Prostate gland (tissue), 2 donors: ENCODE results near the gene UPP1.

Experiments used
- CTCF ChIP-seq, 4 experiments: fragments of 200-600 bp in 2 of 4; fragments of 450-650 bp in 2 of 4; sonication (generic) in 2 of 4; IDR thresholded peaks; 1 replicate in 3 of 4; 2 replicates in 1 of 4; pipeline ENCODE4 v1.5.1; 2016 to 2019; ENCODE audit warnings: antibody characterized with exemption in 4 of 4, mild to moderate bottlenecking in 2 of 4, moderate library complexity in 2 of 4
- POLR2A ChIP-seq: fragments of 450-650 bp; IDR thresholded peaks from one replicate; pipeline ENCODE4 v1.6.1; 2016; ENCODE audit warnings: antibody characterized with exemption, mild to moderate bottlenecking
- POLR2AphosphoS5 ChIP-seq: sonication (generic); formaldehyde crosslinking; IDR thresholded peaks from one replicate; pipeline ENCODE4 v1.6.1; 2017; ENCODE audit warnings: antibody characterized with exemption

GRCh38 chr7:48148311-48148710 lies 59.2 kb downstream of the UPP1 start:
- TF ChIP-seq POLR2A (no peak), POLR2AphosphoS5 (no peak), CTCF (IDR thresholded peaks at IDR 0.05) (no peak)
